HCT116 (cell line): ENCODE results near the gene PTGER3. TPM values are rescaled to one million over a fixed set of nuclear protein-coding genes. Genes with fewer than 3 reads are reported as not detected.

ENCODE experiments used
- ATAC-seq: fragments of 200-7000 bp; cut with Tn5 transposase; 2 replicates; pipeline ENCODE4 v1.9.1; 2020; ENCODE audit warnings: mild to moderate bottlenecking, moderate library complexity
- BruUV-seq: library from RNA; stranded (reverse); fragments of 400-500 nt; replicated peaks from 2 replicates; lab custom pipeline; 2021; lab: Mats Ljungman, UMichigan
- CTCF ChIA-PET: fragments of 300-600 bp; sonication (Branson Sonifier 250); formaldehyde crosslinking; loops from one replicate; lab custom pipeline; 2021; ENCODE audit warnings: antibody characterized with exemption; lab: Charles Lee
- POLR2A ChIA-PET: fragments of 300-600, 350-600 bp; sonication (Branson Sonifier 250); formaldehyde crosslinking; loops from one replicate; lab custom pipeline; 2021; ENCODE audit warnings: antibody characterized with exemption; lab: Charles Lee
- RAD21 ChIA-PET, 2 experiments: fragments of 300-600 bp; sonication (Branson Sonifier 250); formaldehyde crosslinking; loops; one replicate each; lab custom pipeline; 2023; ENCODE audit warnings: low total read pairs in 2 of 2; ENCODE audit not compliant: uncharacterized antibody in 2 of 2, unreplicated experiment in 2 of 2, low non-redundant PET in 1 of 2; lab: Charles Lee
- DNase-seq: peaks from one replicate; pipeline ENCODE4 v3.0.0-alpha.2; 2010; ENCODE audit warnings: low read depth, low spot score
- H2AFZ ChIP-seq: fragments of 200-600 bp; shearing (Covaris generic), sonication (generic); 2 replicates; pipeline ENCODE4 v1.6.1; 2017; ENCODE audit warnings: low read depth, mixed run types, mixed read lengths, antibody characterized with exemption, low read length; ENCODE audit not compliant: poor library complexity, severe bottlenecking
- H3K27ac ChIP-seq: 2 replicates; pipeline ENCODE4 v1.5.1; 2012; ENCODE audit warnings: low read depth, low read length
- H3K27me3 ChIP-seq: fragments of 200-600 bp; sonication (generic); 2 replicates; pipeline ENCODE4 v1.6.1; 2016; ENCODE audit warnings: mixed run types, low read length, mixed read lengths; ENCODE audit not compliant: insufficient read depth
- H3K36me3 ChIP-seq, 2 experiments: fragments of 200-500 bp in 1 of 2; fragments of 200-600 bp in 1 of 2; sonication (Bioruptor generic) in 1 of 2; sonication (generic) in 1 of 2; 2 replicates each; pipeline versions ENCODE4 v1.5.1 to v1.6.1; 2014 to 2016; ENCODE audit warnings: low read length in 2 of 2, inconsistent platforms in 1 of 2, mixed read lengths in 1 of 2, mixed run types in 1 of 2; ENCODE audit not compliant: insufficient read depth in 2 of 2, control insufficient read depth in 1 of 2
- H3K4me1 ChIP-seq, 2 experiments: fragments of 200-600 bp in 1 of 2; sonication (generic) in 1 of 2; 2 replicates each; pipeline versions ENCODE4 v1.5.1 to v1.6.1; 2012 to 2017; ENCODE audit warnings: low read length in 2 of 2, inconsistent platforms in 1 of 2, mild to moderate bottlenecking in 1 of 2, mixed read lengths in 1 of 2, mixed run types in 1 of 2, moderate library complexity in 1 of 2; ENCODE audit not compliant: insufficient read depth in 2 of 2, control insufficient read depth in 1 of 2
- H3K4me2 ChIP-seq: fragments of 200-600 bp; sonication (generic); 2 replicates; pipeline ENCODE4 v1.6.1; 2017; ENCODE audit warnings: mixed run types, low read length, mixed read lengths
- H3K4me3 ChIP-seq, 2 experiments: fragments of 200-600 bp in 1 of 2; sonication (generic) in 1 of 2; replicated peaks in 1 of 2; 2 replicates each; pipeline ENCODE4 v1.5.1; 2011 to 2016; ENCODE audit warnings: low read length in 2 of 2, control low read depth in 1 of 2, low read depth in 1 of 2, mild to moderate bottlenecking in 1 of 2, mixed read lengths in 1 of 2, mixed run types in 1 of 2
- H3K79me2 ChIP-seq: fragments of 200-600 bp; sonication (generic); 2 replicates; pipeline ENCODE4 v1.6.1; 2017; ENCODE audit warnings: mild to moderate bottlenecking, mixed run types, low read length, moderate library complexity, mixed read lengths; ENCODE audit not compliant: insufficient read depth
- H3K9ac ChIP-seq: fragments of 200-600 bp; sonication (generic); 2 replicates; pipeline ENCODE4 v1.6.1; 2016; ENCODE audit warnings: low read length, mixed read lengths
- H3K9me2 ChIP-seq: fragments of 200-600 bp; sonication (generic), shearing (Covaris generic); 2 replicates; pipeline ENCODE4 v1.6.1; 2017; ENCODE audit warnings: mixed run types, mild to moderate bottlenecking, moderate library complexity; ENCODE audit not compliant: insufficient read depth
- H3K9me3 ChIP-seq, 2 experiments: fragments of 200-500 bp in 1 of 2; fragments of 200-600 bp in 1 of 2; sonication (Bioruptor generic) in 1 of 2; sonication (generic) in 1 of 2; 2 replicates each; pipeline ENCODE4 v1.6.1; 2014 to 2017; ENCODE audit warnings: low read length in 2 of 2, mixed read lengths in 2 of 2, inconsistent platforms in 1 of 2, low read depth in 1 of 2, mild to moderate bottlenecking in 1 of 2, mixed run types in 1 of 2, moderate library complexity in 1 of 2; ENCODE audit not compliant: control insufficient read depth in 1 of 2, insufficient read depth in 1 of 2
- H4K20me1 ChIP-seq: fragments of 200-600 bp; sonication (generic), shearing (Covaris generic); 2 replicates; pipeline ENCODE4 v1.6.1; 2017; ENCODE audit warnings: mixed run types, mild to moderate bottlenecking, moderate library complexity; ENCODE audit not compliant: insufficient read depth
- EGR1 ChIP-seq: IDR thresholded peaks from 2 replicates; pipeline ENCODE4 v1.6.1; 2012; ENCODE audit warnings: low read depth
- JUND ChIP-seq: IDR thresholded peaks from 2 replicates; pipeline ENCODE4 v1.6.1; 2012
- POLR2A ChIP-seq: IDR thresholded peaks from 2 replicates; pipeline ENCODE4 v1.7.0; 2011; ENCODE audit warnings: borderline replicate concordance; ENCODE audit not compliant: insufficient read depth, insufficient read length; ENCODE audit errors: extremely low read depth
- POLR2AphosphoS5 ChIP-seq: IDR thresholded peaks from 2 replicates; pipeline ENCODE4 v1.6.1; 2011; ENCODE audit warnings: mild to moderate bottlenecking, low read depth, low read length, moderate library complexity
- RAD21 ChIP-seq: IDR thresholded peaks from 2 replicates; pipeline ENCODE4 v1.6.1; 2012; ENCODE audit warnings: low read depth, mild to moderate bottlenecking
- SP1 ChIP-seq: IDR thresholded peaks from 2 replicates; pipeline ENCODE4 v1.6.1; 2012; ENCODE audit warnings: low read depth
- ZFX ChIP-seq: fragments of 450-650 bp; IDR thresholded peaks from 2 replicates; pipeline ENCODE4 v1.6.1; 2017
- intact Hi-C: fragments of 100-400 bp; cut with micrococcal nuclease; formaldehyde crosslinking; loops from 2 replicates; pipeline ENCODE4 v1.10.0; 2022
- total RNA-seq: library from RNA; stranded (reverse); gene quantifications from one replicate; pipeline ENCODE4 v1.2.1, GENCODE V29; 2021; ENCODE audit not compliant: unreplicated experiment
- TF ChIP-seq, protein P1 (sequence below), 3 experiments: fragments of 200-600 bp in 1 of 3; sonication (generic) in 1 of 3; IDR thresholded peaks in 2 of 3; conservative IDR thresholded peaks in 1 of 3; 2 replicates each; pipeline ENCODE4 v1.5.1; 2012 to 2017; ENCODE audit warnings: low read depth in 2 of 3, low read length in 2 of 3, antibody characterized with exemption in 1 of 3, borderline replicate concordance in 1 of 3, control low read depth in 1 of 3, mild to moderate bottlenecking in 1 of 3, mixed read lengths in 1 of 3, mixed run types in 1 of 3, moderate library complexity in 1 of 3; ENCODE audit not compliant: insufficient read depth in 1 of 3
- TF ChIP-seq, protein P2 (sequence below): IDR thresholded peaks from 2 replicates; pipeline ENCODE4 v1.6.1; 2011; ENCODE audit warnings: mild to moderate bottlenecking, low read length, moderate library complexity; ENCODE audit not compliant: insufficient replicate concordance; ENCODE audit errors: extremely low read depth

The PTGER3 gene
- total RNA-seq, 1 experiment from 2014 or later: 0.05 TPM

DNA sequence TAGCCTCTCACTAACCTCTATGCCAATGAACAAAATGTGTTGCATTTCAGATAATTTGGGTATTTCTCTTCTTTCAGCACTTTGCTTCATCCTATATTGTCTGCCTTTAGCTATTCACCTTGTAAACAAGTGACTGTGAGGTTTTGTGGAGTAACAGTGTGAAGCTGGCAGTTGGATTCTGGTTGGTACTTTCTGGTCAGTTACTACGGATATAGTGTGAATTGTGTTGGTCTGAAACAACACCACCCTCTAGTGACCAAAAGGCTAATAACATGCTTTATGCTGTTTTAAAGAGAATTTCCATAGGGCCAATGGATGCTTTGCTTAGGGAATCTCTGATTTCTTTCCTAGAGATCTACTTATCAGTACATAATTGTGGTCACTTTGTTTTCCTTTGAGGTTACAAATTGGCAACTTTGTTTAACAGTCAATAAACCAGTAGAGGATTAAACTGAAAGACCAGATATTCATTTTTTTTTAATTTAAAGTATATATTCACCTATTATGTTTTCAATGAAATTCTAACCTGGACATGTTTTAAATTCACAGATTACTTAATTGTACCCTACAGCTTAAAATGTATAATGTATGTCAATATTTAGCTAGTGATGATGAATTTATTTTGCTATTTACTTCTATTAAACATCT lies 2.5 kb upstream of the PTGER3 start:
- no peaks in the 10 kb centered on the region for H3K9me3 ChIP-seq
- no peaks in the 10 kb centered on the region for H3K36me3 ChIP-seq
- H3K4me3 ChIP-seq: no peak overlapping the region
- peak; percentile 61 for DNase-seq
- H3K27ac ChIP-seq: no peak overlapping the region
- H3K9me2 ChIP-seq: no peaks in the 10 kb centered on the region
- CTCF ChIA-PET: interaction anchor here (0.6 to 1.0 kb wide), 2 partner anchors 364 to 521 kb away, joined by 4 to 5 read pairs; no protein-coding TSS in a partner anchor
- no peak overlapping the region for H3K9ac ChIP-seq
- H3K79me2 ChIP-seq: no peaks in the 10 kb centered on the region
- intact Hi-C loops: loop anchor here (1.0 to 10.0 kb wide), 3 partner anchors 365 to 915 kb away; no protein-coding TSS in a partner anchor
- POLR2A ChIA-PET: no interaction called here
- H3K4me2 ChIP-seq: no peak overlapping the region
- RAD21 ChIA-PET: no interaction called here
- no peaks in the 10 kb centered on the region for H4K20me1 ChIP-seq
- no peak overlapping the region for H2AFZ ChIP-seq
- H3K27me3 ChIP-seq: no peaks in the 10 kb centered on the region
- no TSS peak for BruUV-seq
- H3K4me1 ChIP-seq: no peaks in the 10 kb centered on the region
- peak; percentile 80 for ATAC-seq
- TF ChIP-seq, protein P1, sequence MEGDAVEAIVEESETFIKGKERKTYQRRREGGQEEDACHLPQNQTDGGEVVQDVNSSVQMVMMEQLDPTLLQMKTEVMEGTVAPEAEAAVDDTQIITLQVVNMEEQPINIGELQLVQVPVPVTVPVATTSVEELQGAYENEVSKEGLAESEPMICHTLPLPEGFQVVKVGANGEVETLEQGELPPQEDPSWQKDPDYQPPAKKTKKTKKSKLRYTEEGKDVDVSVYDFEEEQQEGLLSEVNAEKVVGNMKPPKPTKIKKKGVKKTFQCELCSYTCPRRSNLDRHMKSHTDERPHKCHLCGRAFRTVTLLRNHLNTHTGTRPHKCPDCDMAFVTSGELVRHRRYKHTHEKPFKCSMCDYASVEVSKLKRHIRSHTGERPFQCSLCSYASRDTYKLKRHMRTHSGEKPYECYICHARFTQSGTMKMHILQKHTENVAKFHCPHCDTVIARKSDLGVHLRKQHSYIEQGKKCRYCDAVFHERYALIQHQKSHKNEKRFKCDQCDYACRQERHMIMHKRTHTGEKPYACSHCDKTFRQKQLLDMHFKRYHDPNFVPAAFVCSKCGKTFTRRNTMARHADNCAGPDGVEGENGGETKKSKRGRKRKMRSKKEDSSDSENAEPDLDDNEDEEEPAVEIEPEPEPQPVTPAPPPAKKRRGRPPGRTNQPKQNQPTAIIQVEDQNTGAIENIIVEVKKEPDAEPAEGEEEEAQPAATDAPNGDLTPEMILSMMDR (IDR thresholded peaks at IDR 0.05 in 2 of 3, conservative IDR thresholded peaks at IDR 0.05 in 1 of 3; ENCODE audit: borderline replicate concordance in 1 of 3, insufficient read depth in 1 of 3, low read depth in 2 of 3, low read length in 2 of 3): peak; percentile 49 to 72 (median 61); a peak in 5 of 6 replicates
- peak; percentile 83 for TF ChIP-seq RAD21
- no peak for TF ChIP-seq JUND
- no peak for TF ChIP-seq POLR2A

DNA sequence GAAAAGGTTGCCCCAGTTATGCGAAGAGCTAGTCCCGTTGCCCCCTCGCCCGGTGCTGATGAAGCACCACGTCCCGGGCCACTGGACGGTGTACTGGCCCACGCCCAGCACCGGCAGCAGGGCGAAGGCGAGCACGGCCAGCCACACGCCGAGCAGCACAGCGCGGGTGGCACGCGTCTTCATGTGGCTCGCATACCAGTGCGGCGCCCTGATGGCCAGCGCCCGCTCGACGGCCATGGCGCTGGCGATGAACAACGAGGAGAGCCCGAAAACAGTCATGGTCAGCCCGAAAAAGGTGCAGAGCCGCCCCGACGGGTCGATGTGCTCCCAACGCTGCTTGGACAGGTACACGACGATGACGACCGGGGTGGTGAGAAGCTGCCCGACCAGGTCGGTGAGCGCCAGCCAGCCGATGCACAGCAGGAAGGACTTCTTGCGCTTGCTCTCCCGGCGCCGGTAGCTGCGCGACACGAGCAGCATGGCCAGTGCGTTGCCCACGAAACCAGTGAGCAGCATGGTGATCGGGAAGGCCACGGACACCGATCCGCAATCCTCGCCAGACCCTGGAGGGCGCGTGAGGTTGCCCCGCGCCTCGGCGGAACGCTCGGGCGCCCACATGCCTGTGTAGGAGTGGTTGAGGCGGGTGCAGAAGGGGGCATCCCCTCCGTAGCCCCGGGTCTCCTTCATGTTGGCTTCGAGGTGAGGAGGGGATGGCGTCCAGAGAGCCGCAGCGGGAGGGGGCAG lies 553 bp downstream of the PTGER3 start:
- ChIA-PET CTCF (no interaction called here), RAD21 (no interaction called here)

More for the DNA sequence above, 553 bp downstream of the PTGER3 start:
- no peaks in the 10 kb centered on the region for H3K36me3 ChIP-seq
- BruUV-seq: no TSS peak
- H3K9me2 ChIP-seq: no peaks in the 10 kb centered on the region
- POLR2A ChIA-PET: no interaction called here
- H4K20me1 ChIP-seq: no peaks in the 10 kb centered on the region
- DNase-seq (no peak), ATAC-seq (no peak)
- H3K9me3 ChIP-seq: no peaks in the 10 kb centered on the region
- no peaks in the 10 kb centered on the region for H3K79me2 ChIP-seq
- H3K27me3 ChIP-seq: peaks cover 14% of the 10 kb centered on the region
- no peak overlapping the region for H3K4me2 ChIP-seq
- H3K4me3 ChIP-seq: no peak overlapping the region
- H3K27ac ChIP-seq: no peak overlapping the region
- no peak overlapping the region for H2AFZ ChIP-seq
- TF ChIP-seq ZFX: no peak
- TF ChIP-seq POLR2AphosphoS5: no peak
- TF ChIP-seq EGR1: no peak
- TF ChIP-seq, protein P2, sequence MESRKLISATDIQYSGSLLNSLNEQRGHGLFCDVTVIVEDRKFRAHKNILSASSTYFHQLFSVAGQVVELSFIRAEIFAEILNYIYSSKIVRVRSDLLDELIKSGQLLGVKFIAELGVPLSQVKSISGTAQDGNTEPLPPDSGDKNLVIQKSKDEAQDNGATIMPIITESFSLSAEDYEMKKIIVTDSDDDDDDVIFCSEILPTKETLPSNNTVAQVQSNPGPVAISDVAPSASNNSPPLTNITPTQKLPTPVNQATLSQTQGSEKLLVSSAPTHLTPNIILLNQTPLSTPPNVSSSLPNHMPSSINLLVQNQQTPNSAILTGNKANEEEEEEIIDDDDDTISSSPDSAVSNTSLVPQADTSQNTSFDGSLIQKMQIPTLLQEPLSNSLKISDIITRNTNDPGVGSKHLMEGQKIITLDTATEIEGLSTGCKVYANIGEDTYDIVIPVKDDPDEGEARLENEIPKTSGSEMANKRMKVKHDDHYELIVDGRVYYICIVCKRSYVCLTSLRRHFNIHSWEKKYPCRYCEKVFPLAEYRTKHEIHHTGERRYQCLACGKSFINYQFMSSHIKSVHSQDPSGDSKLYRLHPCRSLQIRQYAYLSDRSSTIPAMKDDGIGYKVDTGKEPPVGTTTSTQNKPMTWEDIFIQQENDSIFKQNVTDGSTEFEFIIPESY: no peak
- no peak for TF ChIP-seq JUND
- TF ChIP-seq SP1: no peak
- no peak for TF ChIP-seq POLR2A
- intact Hi-C loops: no loop called here
- no peaks in the 10 kb centered on the region for H3K4me1 ChIP-seq
- no peak overlapping the region for H3K9ac ChIP-seq
